DOHH2 (cell line): ENCODE measurements around the gene LILRB5.

ENCODE experiments used
- EZH2phosphoT487 ChIP-seq: fragments of 200-600 bp; sonication (generic); IDR thresholded peaks from 2 replicates; pipeline ENCODE4 v1.6.1; 2017; ENCODE audit warnings: borderline replicate concordance, mild to moderate bottlenecking, antibody characterized with exemption, low read length, moderate library complexity, mixed read lengths
- TF ChIP-seq, protein P1 (sequence below): fragments of 200-600 bp; sonication (generic); IDR thresholded peaks from one replicate; pipeline ENCODE4 v1.5.1; 2014; ENCODE audit warnings: antibody characterized with exemption, mild to moderate bottlenecking, low read depth, low read length; ENCODE audit not compliant: poor library complexity, severe bottlenecking

DNA sequence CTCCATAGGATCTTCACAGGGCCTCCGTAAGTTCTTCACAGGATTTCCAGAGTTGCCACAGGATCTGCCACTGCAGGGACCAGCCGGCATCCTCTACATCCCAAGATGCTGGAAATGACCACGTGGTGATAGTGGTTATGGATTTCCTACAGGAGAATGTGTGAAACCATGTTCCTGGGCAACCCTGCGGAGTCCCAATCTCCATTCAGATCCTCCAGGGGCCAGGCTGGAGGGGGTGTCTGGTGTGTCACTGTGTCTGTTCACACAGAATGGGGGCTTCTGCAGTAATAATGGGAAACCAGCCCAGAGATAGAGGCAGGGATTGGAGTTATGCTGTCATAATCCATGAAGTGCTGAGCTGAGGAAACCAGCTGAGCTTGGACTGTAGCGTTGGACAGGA is 23.1 kb downstream of the LILRB5 start:
- TF ChIP-seq, protein P1, sequence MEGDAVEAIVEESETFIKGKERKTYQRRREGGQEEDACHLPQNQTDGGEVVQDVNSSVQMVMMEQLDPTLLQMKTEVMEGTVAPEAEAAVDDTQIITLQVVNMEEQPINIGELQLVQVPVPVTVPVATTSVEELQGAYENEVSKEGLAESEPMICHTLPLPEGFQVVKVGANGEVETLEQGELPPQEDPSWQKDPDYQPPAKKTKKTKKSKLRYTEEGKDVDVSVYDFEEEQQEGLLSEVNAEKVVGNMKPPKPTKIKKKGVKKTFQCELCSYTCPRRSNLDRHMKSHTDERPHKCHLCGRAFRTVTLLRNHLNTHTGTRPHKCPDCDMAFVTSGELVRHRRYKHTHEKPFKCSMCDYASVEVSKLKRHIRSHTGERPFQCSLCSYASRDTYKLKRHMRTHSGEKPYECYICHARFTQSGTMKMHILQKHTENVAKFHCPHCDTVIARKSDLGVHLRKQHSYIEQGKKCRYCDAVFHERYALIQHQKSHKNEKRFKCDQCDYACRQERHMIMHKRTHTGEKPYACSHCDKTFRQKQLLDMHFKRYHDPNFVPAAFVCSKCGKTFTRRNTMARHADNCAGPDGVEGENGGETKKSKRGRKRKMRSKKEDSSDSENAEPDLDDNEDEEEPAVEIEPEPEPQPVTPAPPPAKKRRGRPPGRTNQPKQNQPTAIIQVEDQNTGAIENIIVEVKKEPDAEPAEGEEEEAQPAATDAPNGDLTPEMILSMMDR, result no peak
- TF ChIP-seq EZH2phosphoT487, result no peak
